GM20000 (cell line): Measurements from ENCODE around the gene PEX1.

Experiments
- DNase-seq: peaks from one replicate; pipeline ENCODE4 v3.0.0; 2012; ENCODE audit warnings: low spot score
- CTCF ChIP-seq: IDR thresholded peaks from 2 replicates; pipeline ENCODE4 v1.5.1; 2012; ENCODE audit warnings: mild to moderate bottlenecking, control low read depth; ENCODE audit errors: extremely low read depth, missing control alignments

The PEX1 gene

GRCh38 chr7:92528188-92528957, at the start of gene PEX1, which contains the start of gene RBM48:
Gene PEX1 (minus strand): TSS chr7:92528520. CDS start chr7:92528435, 85 bp downstream.
Gene RBM48 (plus strand): TSS chr7:92528795. CDS start chr7:92528814, 19 bp downstream.
- peak; percentile 95 for DNase-seq
- TF ChIP-seq CTCF, result peak; percentile 47

GRCh38 chr7:92576296-92576695, 48.0 kb upstream of the PEX1 start:
- no peak for DNase-seq
- no peak for TF ChIP-seq CTCF

GRCh38 chr7:92569137-92569536, 40.8 kb upstream of the PEX1 start:
- TF ChIP-seq CTCF, result no peak
- DNase-seq, result no peak

- no peak for DNase-seq
- no peak for TF ChIP-seq CTCF
Measured at GRCh38 chr7:92567460-92567859, 39.1 kb upstream of the PEX1 start.

- no peak for TF ChIP-seq CTCF
- DNase-seq, result no peak
Measured at GRCh38 chr7:92563345-92563744, 35.0 kb upstream of the PEX1 start.

GRCh38 chr7:92560602-92561001, 32.3 kb upstream of the PEX1 start:
- TF ChIP-seq CTCF, result no peak
- DNase-seq, result no peak

GRCh38 chr7:92557808-92558362, 29.6 kb upstream of the PEX1 start:
- TF ChIP-seq CTCF, result no peak
- DNase-seq, result no peak
